IMR-90 (cell line): ENCODE results near the gene PARK7. TPM values are rescaled to one million over a fixed set of nuclear protein-coding genes. Genes with fewer than 3 reads are reported as not detected.

ENCODE experiments used
- ATAC-seq: fragments of 200-7000 bp; cut with Tn5 transposase; 2 replicates; pipeline ENCODE4 v1.9.1; 2020; ENCODE audit warnings: low read depth, mild to moderate bottlenecking, moderate library complexity
- BruUV-seq: library from RNA; stranded (reverse); fragments of 400-500 nt; replicated peaks from 2 replicates; lab custom pipeline; 2021; lab: Mats Ljungman, UMichigan
- CTCF ChIA-PET: fragments of 300-600 bp; formaldehyde crosslinking; extraction: SDS; loops from one replicate; lab custom pipeline; 2021; ENCODE audit warnings: antibody characterized with exemption; lab: Yijun Ruan, JAX
- POLR2A ChIA-PET: fragments of 300-600 bp; sonication (Branson Sonifier 250); formaldehyde crosslinking; loops from one replicate; lab custom pipeline; 2022; ENCODE audit warnings: antibody characterized with exemption; ENCODE audit not compliant: unreplicated experiment; lab: Charles Lee
- DNase-seq: peaks from one replicate; pipeline ENCODE4 v3.0.0; 2013
- H2AFZ ChIP-seq: replicated peaks from 2 replicates; pipeline ENCODE3; 2013; ENCODE audit warnings: low read length, mild to moderate bottlenecking; ENCODE audit not compliant: poor library complexity
- H2AK5ac ChIP-seq: 2 replicates; pipeline ENCODE4 v1.6.1; 2013; ENCODE audit warnings: low read depth, low read length, inconsistent platforms
- H2AK9ac ChIP-seq: replicated peaks from 2 replicates; pipeline ENCODE3; 2013; ENCODE audit warnings: mild to moderate bottlenecking, low read depth, low read length, moderate library complexity; ENCODE audit not compliant: poor library complexity
- H2BK120ac ChIP-seq: 2 replicates; pipeline ENCODE4 v1.6.1; 2013; ENCODE audit warnings: low read depth, low read length, inconsistent platforms
- H2BK15ac ChIP-seq: 3 replicates; pipeline ENCODE4 v1.6.1; 2013; ENCODE audit warnings: low read depth, low read length, inconsistent platforms
- H2BK20ac ChIP-seq: 2 replicates; pipeline ENCODE4 v1.6.1; 2013; ENCODE audit warnings: low read depth, mild to moderate bottlenecking, inconsistent platforms, low read length, moderate library complexity
- H2BK5ac ChIP-seq: 2 replicates; pipeline ENCODE4 v1.6.1; 2013; ENCODE audit warnings: mild to moderate bottlenecking, low read depth, low read length, inconsistent platforms; ENCODE audit not compliant: poor library complexity, severe bottlenecking
- H3K14ac ChIP-seq: replicated peaks from 2 replicates; pipeline ENCODE4 v1.6.1; 2013; ENCODE audit warnings: low read depth, low read length, inconsistent platforms
- H3K18ac ChIP-seq: 2 replicates; pipeline ENCODE4 v1.6.1; 2013; ENCODE audit warnings: low read depth, low read length, control low read depth
- H3K23ac ChIP-seq: 2 replicates; pipeline ENCODE4 v1.6.1; 2013; ENCODE audit warnings: low read depth, low read length, inconsistent platforms
- H3K27ac ChIP-seq: 2 replicates; pipeline ENCODE4 v1.5.1; 2013; ENCODE audit warnings: mild to moderate bottlenecking, control low read depth, low read length; ENCODE audit not compliant: insufficient read depth
- H3K27me3 ChIP-seq: 2 replicates; pipeline ENCODE4 v1.6.1; 2013; ENCODE audit warnings: low read length; ENCODE audit not compliant: control insufficient read depth, insufficient read depth
- H3K36me3 ChIP-seq: 2 replicates; pipeline ENCODE4 v1.6.1; 2013; ENCODE audit warnings: low read length, mixed read lengths; ENCODE audit not compliant: control insufficient read depth, insufficient read depth
- H3K4ac ChIP-seq: 2 replicates; pipeline ENCODE4 v1.6.1; 2013; ENCODE audit warnings: low read depth, low read length, inconsistent platforms
- H3K4me1 ChIP-seq: 2 replicates; pipeline ENCODE4 v1.6.1; 2013; ENCODE audit warnings: low read length, mixed read lengths; ENCODE audit not compliant: control insufficient read depth, insufficient read depth
- H3K4me2 ChIP-seq: 2 replicates; pipeline ENCODE4 v1.6.1; 2013; ENCODE audit warnings: low read depth, mild to moderate bottlenecking, control low read depth, low read length, moderate library complexity
- H3K4me3 ChIP-seq: 2 replicates; pipeline ENCODE4 v1.5.1; 2013; ENCODE audit warnings: low read depth, mild to moderate bottlenecking, control low read depth, low read length, moderate library complexity; ENCODE audit not compliant: insufficient read depth
- H3K56ac ChIP-seq: 2 replicates; pipeline ENCODE4 v1.6.1; 2013; ENCODE audit warnings: low read length, inconsistent platforms; ENCODE audit not compliant: insufficient read depth; ENCODE audit errors: extremely low read depth
- H3K79me1 ChIP-seq, 2 experiments: 2 replicates each; pipeline ENCODE4 v1.6.1; 2013; ENCODE audit warnings: low read length in 2 of 2, inconsistent platforms in 1 of 2, low read depth in 1 of 2
- H3K9ac ChIP-seq: 2 replicates; pipeline ENCODE4 v1.6.1; 2013; ENCODE audit warnings: low read depth, low read length, control low read depth
- H3K9me1 ChIP-seq: 2 replicates; pipeline ENCODE4 v1.6.1; 2013; ENCODE audit warnings: low read length, inconsistent platforms; ENCODE audit not compliant: insufficient read depth
- H3K9me3 ChIP-seq: 2 replicates; pipeline ENCODE4 v1.6.1; 2013; ENCODE audit warnings: low read length; ENCODE audit not compliant: control insufficient read depth, insufficient read depth
- H4K20me1 ChIP-seq: 2 replicates; pipeline ENCODE4 v1.6.1; 2013; ENCODE audit warnings: low read length, inconsistent platforms; ENCODE audit not compliant: insufficient read depth
- H4K5ac ChIP-seq: 2 replicates; pipeline ENCODE4 v1.6.1; 2013; ENCODE audit warnings: mild to moderate bottlenecking, low read depth, low read length, control low read depth
- H4K8ac ChIP-seq, 2 experiments: 2 replicates each; pipeline ENCODE4 v1.6.1; 2013; ENCODE audit warnings: low read depth in 2 of 2, low read length in 2 of 2, control low read depth in 1 of 2, inconsistent platforms in 1 of 2
- H4K91ac ChIP-seq: 2 replicates; pipeline ENCODE4 v1.6.1; 2013; ENCODE audit warnings: low read depth, low read length, inconsistent platforms; ENCODE audit not compliant: insufficient read depth
- CHD1 ChIP-seq: IDR thresholded peaks from 2 replicates; pipeline ENCODE4 v1.6.1; 2012; ENCODE audit warnings: low read depth, low read length, improper control_type of control experiment
- FOS ChIP-seq: fragments of 150-350 bp; IDR thresholded peaks from 2 replicates; pipeline ENCODE4 v1.6.1; 2016; ENCODE audit warnings: low read depth, low read length
- MAFK ChIP-seq: IDR thresholded peaks from 2 replicates; pipeline ENCODE4 v1.6.1; 2012; ENCODE audit warnings: low read depth, low read length, improper control_type of control experiment
- NFE2L2 ChIP-seq: fragments of 150-350 bp; IDR thresholded peaks from 2 replicates; pipeline ENCODE4 v1.6.1; 2016; ENCODE audit warnings: low read depth, mild to moderate bottlenecking, low read length
- POLR2A ChIP-seq: IDR thresholded peaks from 2 replicates; pipeline ENCODE4 v1.6.1; 2012; ENCODE audit warnings: mild to moderate bottlenecking, low read depth, low read length
- RAD21 ChIP-seq: IDR thresholded peaks from 2 replicates; pipeline ENCODE4 v1.6.1; 2012; ENCODE audit warnings: low read length, improper control_type of control experiment
- RCOR1 ChIP-seq: IDR thresholded peaks from 2 replicates; pipeline ENCODE4 v1.6.1; 2012; ENCODE audit warnings: mild to moderate bottlenecking, low read length, improper control_type of control experiment; ENCODE audit not compliant: insufficient replicate concordance
- WGBS, 2 experiments: methylation state at CpG; one replicate each; pipeline versions ENCODE4 v1.1.5 to v1.1.7; 2013; ENCODE audit warnings: missing lambda C conversion rate in 2 of 2; ENCODE audit not compliant: insufficient read length in 1 of 2; ENCODE audit errors: extremely low coverage in 2 of 2; 5-methylcytosine and 5-hydroxymethylcytosine counted together
- dilution Hi-C: fragments of 300-500 bp; cut with HindIII; formaldehyde crosslinking; loops from one replicate; pipeline ENCODE4 v1.14.3; 2018; ENCODE audit warnings: low sequenced_read_pairs; ENCODE audit not compliant: unreplicated experiment
- in situ Hi-C: fragments of 300-500 bp; cut with MboI; formaldehyde crosslinking; loops from 3 replicates; pipeline ENCODE4 v1.14.3; 2019; ENCODE audit warnings: low sequenced_read_pairs, inconsistent platforms, mixed read lengths
- intact Hi-C: fragments of 100-400 bp; cut with micrococcal nuclease; formaldehyde crosslinking; loops from 2 replicates; pipeline ENCODE4 v1.10.0; 2022
- polyA plus RNA-seq, 3 experiments: library from polyadenylated mRNA; depleted of rRNA; stranded (reverse); fragments of >200 nt; gene quantifications; 2 replicates each; pipeline ENCODE4 v1.2.3, GENCODE V29; 2012; ENCODE audit warnings: low replicate concordance in 1 of 3
- total RNA-seq: library from RNA; depleted of rRNA; stranded (reverse); fragments of >200 nt; gene quantifications from 2 replicates; pipeline ENCODE4 v1.2.3, GENCODE V29; 2012
- TF ChIP-seq, protein P1 (sequence below): fragments of 150-350 bp; IDR thresholded peaks from 2 replicates; pipeline ENCODE4 v1.6.1; 2016; ENCODE audit warnings: low read depth, mild to moderate bottlenecking, low read length, moderate library complexity, borderline replicate concordance
- TF ChIP-seq, protein P2 (sequence below): conservative IDR thresholded peaks from 2 replicates; pipeline ENCODE4 v1.5.1; 2012; ENCODE audit warnings: mild to moderate bottlenecking, low read depth, low read length, improper control_type of control experiment

Gene PARK7
- total and polyA plus RNA-seq, 2 of the 4 experiments (the other 2 are of a cell fraction) = 207 to 357 TPM

DNA sequence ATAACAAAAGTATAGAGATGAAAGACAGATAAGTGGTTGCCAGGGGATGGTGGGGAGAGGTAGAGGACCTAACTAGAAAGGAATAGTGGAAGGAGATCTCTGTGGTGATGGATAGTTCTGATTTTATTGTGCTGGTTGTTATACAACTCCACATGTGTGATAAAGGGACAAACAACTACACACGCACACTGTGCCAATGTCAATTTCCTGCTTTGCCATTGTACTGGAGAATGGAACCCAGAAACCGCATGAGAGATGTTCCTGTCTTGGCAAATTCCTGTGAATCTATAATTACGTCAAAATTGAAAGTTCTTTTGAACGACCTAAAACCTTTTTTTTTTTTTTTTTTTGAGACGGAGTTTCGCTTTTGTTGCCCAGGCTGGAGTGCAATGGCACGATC lies 31.9 kb upstream of the PARK7 start:
- H3K18ac ChIP-seq = no peak overlapping the region
- H4K8ac ChIP-seq = no peak overlapping the region
- no peaks in the 10 kb centered on the region for H3K36me3 ChIP-seq
- no peak overlapping the region for H3K14ac ChIP-seq
- H2BK15ac ChIP-seq = no peak overlapping the region
- H3K27me3 ChIP-seq = peaks cover 26% of the 10 kb centered on the region
- no peak overlapping the region for H2AFZ ChIP-seq
- no peaks in the 10 kb centered on the region for H3K9me3 ChIP-seq
- no peak overlapping the region for H2AK5ac ChIP-seq
- H3K9ac ChIP-seq = no peak overlapping the region
- no peak overlapping the region for H2AK9ac ChIP-seq
- no peak overlapping the region for H3K23ac ChIP-seq
- dilution Hi-C loops = no loop called here
- no peak overlapping the region for H3K4me2 ChIP-seq
- H2BK5ac ChIP-seq = no peak overlapping the region
- intact Hi-C loops = no loop called here
- H3K27ac ChIP-seq = no peak overlapping the region
- ATAC-seq = no peak
- H3K79me1 ChIP-seq = no peaks in the 10 kb centered on the region
- CTCF ChIA-PET = no interaction called here
- H4K5ac ChIP-seq = no peak overlapping the region
- no peaks in the 10 kb centered on the region for H4K20me1 ChIP-seq
- no peak overlapping the region for H4K91ac ChIP-seq
- no peak for DNase-seq
- no peak overlapping the region for H2BK120ac ChIP-seq
- POLR2A ChIA-PET = no interaction called here
- no peak overlapping the region for H3K56ac ChIP-seq
- H3K4me3 ChIP-seq = no peak overlapping the region
- no TSS peak for BruUV-seq
- no peak overlapping the region for H2BK20ac ChIP-seq
- no peak overlapping the region for H3K4ac ChIP-seq
- H3K4me1 ChIP-seq = no peaks in the 10 kb centered on the region
- no peak for TF ChIP-seq FOS
- no peak for TF ChIP-seq RAD21
- TF ChIP-seq MAFK = no peak
- TF ChIP-seq, protein P1, sequence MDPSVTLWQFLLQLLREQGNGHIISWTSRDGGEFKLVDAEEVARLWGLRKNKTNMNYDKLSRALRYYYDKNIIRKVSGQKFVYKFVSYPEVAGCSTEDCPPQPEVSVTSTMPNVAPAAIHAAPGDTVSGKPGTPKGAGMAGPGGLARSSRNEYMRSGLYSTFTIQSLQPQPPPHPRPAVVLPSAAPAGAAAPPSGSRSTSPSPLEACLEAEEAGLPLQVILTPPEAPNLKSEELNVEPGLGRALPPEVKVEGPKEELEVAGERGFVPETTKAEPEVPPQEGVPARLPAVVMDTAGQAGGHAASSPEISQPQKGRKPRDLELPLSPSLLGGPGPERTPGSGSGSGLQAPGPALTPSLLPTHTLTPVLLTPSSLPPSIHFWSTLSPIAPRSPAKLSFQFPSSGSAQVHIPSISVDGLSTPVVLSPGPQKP = no peak
- TF ChIP-seq RCOR1 = no peak
- no peak for TF ChIP-seq POLR2A
- TF ChIP-seq CHD1 = no peak
- no peak for TF ChIP-seq NFE2L2
- TF ChIP-seq, protein P2, sequence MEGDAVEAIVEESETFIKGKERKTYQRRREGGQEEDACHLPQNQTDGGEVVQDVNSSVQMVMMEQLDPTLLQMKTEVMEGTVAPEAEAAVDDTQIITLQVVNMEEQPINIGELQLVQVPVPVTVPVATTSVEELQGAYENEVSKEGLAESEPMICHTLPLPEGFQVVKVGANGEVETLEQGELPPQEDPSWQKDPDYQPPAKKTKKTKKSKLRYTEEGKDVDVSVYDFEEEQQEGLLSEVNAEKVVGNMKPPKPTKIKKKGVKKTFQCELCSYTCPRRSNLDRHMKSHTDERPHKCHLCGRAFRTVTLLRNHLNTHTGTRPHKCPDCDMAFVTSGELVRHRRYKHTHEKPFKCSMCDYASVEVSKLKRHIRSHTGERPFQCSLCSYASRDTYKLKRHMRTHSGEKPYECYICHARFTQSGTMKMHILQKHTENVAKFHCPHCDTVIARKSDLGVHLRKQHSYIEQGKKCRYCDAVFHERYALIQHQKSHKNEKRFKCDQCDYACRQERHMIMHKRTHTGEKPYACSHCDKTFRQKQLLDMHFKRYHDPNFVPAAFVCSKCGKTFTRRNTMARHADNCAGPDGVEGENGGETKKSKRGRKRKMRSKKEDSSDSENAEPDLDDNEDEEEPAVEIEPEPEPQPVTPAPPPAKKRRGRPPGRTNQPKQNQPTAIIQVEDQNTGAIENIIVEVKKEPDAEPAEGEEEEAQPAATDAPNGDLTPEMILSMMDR = no peak
- H3K9me1 ChIP-seq = no peaks in the 10 kb centered on the region; the same call in 1 of the 2 replicates
- WGBS, 2 experiments = 80% methylated on average over 1 of the region's 7 CpGs; no CpG with 5 or more reads in 1 of the 2 experiments
- in situ Hi-C loops = no loop called here
